ENCODE data around the gene SLC38A10. TPM values are rescaled to one million over a fixed set of nuclear protein-coding genes. Genes with fewer than 3 reads are reported as not detected.

The SLC38A10 gene
- total and polyA plus RNA-seq, 2 of the 13 experiments (the other 11 are each of a cell fraction or from before 2014, with no cell fraction given) = 23.4 to 55.8 TPM

GRCh38 chr17:81328978-81329926 is 34.1 kb upstream of the SLC38A10 start (continued):
- TF ChIP-seq CBX5 (CRISPR knock-in tag; IDR thresholded peaks at IDR 0.05; ENCODE audit: borderline replicate concordance) = peak; percentile 30; the same call in 1 of the 2 replicates
- no peak for TF ChIP-seq MED13 (CRISPR knock-in tag; IDR thresholded peaks at IDR 0.05)
- TF ChIP-seq PRPF4 (IDR thresholded peaks at IDR 0.05; ENCODE audit: low read depth, low read length, poor library complexity, severe bottlenecking) = no peak
- no peak for TF ChIP-seq CENPX (CRISPR knock-in tag; IDR thresholded peaks at IDR 0.05)
- no peak for TF ChIP-seq ZBTB40 (IDR thresholded peaks at IDR 0.05)
- peak; percentile 51; the same call in 1 of the 2 replicates for TF ChIP-seq ZBTB40 (CRISPR knock-in tag; IDR thresholded peaks at IDR 0.05)
- TF ChIP-seq GMEB2 (CRISPR knock-in tag; IDR thresholded peaks at IDR 0.05; ENCODE audit: low read depth) = no peak
- TF ChIP-seq HNF1B (CRISPR knock-in tag; IDR thresholded peaks at IDR 0.05) = peak; percentile 57; the same call in 1 of the 2 replicates
- TF ChIP-seq ZNF512B (CRISPR knock-in tag; IDR thresholded peaks at IDR 0.05; ENCODE audit: borderline replicate concordance) = no peak; the same call in 1 of the 2 replicates
- TF ChIP-seq NR2F6 (IDR thresholded peaks at IDR 0.05) = no peak
- peak; percentile 52; the same call in 1 of the 2 replicates for TF ChIP-seq NR2F6 (CRISPR knock-in tag; IDR thresholded peaks at IDR 0.05)

Measured in HepG2 (cell line).